Activated CD4-positive, alpha-beta T cell treated with anti-CD3 and anti-CD28 coated beads for 36 hours (primary cell): Measurements from ENCODE around the gene OR2B3. TPM values are rescaled to one million over a fixed set of nuclear protein-coding genes. Genes with fewer than 3 reads are reported as not detected.
"Not testable (repeated sequence)": the region's sequence is repeated elsewhere in the genome, so short reads cannot be mapped to it uniquely, and the experiment has no call there.

Source experiments
- ATAC-seq: fragments of 200-7000 bp; cut with Tn5 transposase; one replicate; pipeline ENCODE4 v1.10.0; 2021; ENCODE audit warnings: mild to moderate bottlenecking, moderate library complexity
- CTCF ChIA-PET: fragments of 350-600 bp; sonication (Branson Sonifier 250); formaldehyde crosslinking; loops from one replicate; lab custom pipeline; 2021; ENCODE audit warnings: antibody characterized with exemption; lab: Charles Lee
- POLR2A ChIA-PET: fragments of 350-600 bp; sonication (Branson Sonifier 250); formaldehyde crosslinking; loops from one replicate; lab custom pipeline; 2021; ENCODE audit warnings: antibody characterized with exemption, inconsistent platforms; lab: Charles Lee
- DNase-seq: peaks from one replicate; pipeline ENCODE4 v3.0.0-alpha.2; 2020
- H3K27ac Mint-ChIP-seq: one replicate; pipeline ENCODE4 v1.8.0; 2021; ENCODE audit warnings: mixed read lengths
- H3K27me3 Mint-ChIP-seq: one replicate; pipeline ENCODE4 v1.8.0; 2021; ENCODE audit warnings: mixed read lengths
- H3K36me3 Mint-ChIP-seq: one replicate; pipeline ENCODE4 v1.8.0; 2021; ENCODE audit warnings: low read depth, mixed read lengths
- H3K4me1 Mint-ChIP-seq: one replicate; pipeline ENCODE4 v1.8.0; 2021; ENCODE audit warnings: mixed read lengths
- H3K4me3 Mint-ChIP-seq: one replicate; pipeline ENCODE4 v1.8.0; 2021; ENCODE audit warnings: mild to moderate bottlenecking, moderate library complexity, mixed read lengths
- H3K9me3 Mint-ChIP-seq: one replicate; pipeline ENCODE4 v1.8.0; 2021; ENCODE audit warnings: low read depth, mixed read lengths
- intact Hi-C, 2 experiments: fragments of 100-400 bp; cut with DNase I in 1 of 2; cut with micrococcal nuclease in 1 of 2; formaldehyde crosslinking; loops; one replicate each; pipeline versions ENCODE4 v1.14.2 to v1.15.1; 2022 to 2024; cut with DNase I, micrococcal nuclease
- total RNA-seq, 2 experiments: library from RNA; stranded (reverse); gene quantifications; one replicate each; pipeline ENCODE4 v1.2.3, GENCODE V29; 2021

The OR2B3 gene, protein sequence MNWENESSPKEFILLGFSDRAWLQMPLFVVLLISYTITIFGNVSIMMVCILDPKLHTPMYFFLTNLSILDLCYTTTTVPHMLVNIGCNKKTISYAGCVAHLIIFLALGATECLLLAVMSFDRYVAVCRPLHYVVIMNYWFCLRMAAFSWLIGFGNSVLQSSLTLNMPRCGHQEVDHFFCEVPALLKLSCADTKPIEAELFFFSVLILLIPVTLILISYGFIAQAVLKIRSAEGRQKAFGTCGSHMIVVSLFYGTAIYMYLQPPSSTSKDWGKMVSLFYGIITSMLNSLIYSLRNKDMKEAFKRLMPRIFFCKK
- not detected for total RNA-seq

DNA sequence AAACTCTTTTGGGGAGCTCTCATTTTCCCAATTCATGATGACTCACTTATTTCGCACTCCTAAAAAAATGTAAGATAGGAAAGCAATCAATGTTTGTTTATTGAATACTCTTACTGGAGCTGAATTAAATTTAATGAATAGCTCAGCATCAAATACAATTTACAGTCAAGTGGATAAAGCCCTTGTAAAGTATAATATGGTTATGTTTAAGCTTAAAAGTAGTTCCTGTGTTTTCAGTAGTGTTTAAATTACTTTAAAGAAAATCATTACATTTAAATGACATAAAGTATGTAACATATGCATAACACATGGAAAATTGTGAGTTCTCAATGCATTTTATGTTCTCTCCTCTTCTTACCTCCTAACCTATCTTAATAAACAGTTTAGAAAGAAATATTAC lies at the start of gene OR2B3:
OR2B3 (minus strand) TSS at position 101 of the 400 bp plus-strand sequence; CDS start at position 36, 65 bp downstream.
- Mint-ChIP-seq H3K27ac (no peak within 1 kb of the TSS), H3K36me3 (no peaks in the 10 kb centered on the region), H3K4me1 (no peaks in the 10 kb centered on the region), H3K4me3 (no peak within 1 kb of the TSS), H3K27me3 (peaks cover 22% of the 10 kb centered on the region), H3K9me3 (no peaks in the 10 kb centered on the region)
- no peak for DNase-seq
- ATAC-seq, result no peak
- POLR2A ChIA-PET, result no interaction called here
- CTCF ChIA-PET, result no interaction called here
- intact Hi-C loops, result no loop called here

DNA sequence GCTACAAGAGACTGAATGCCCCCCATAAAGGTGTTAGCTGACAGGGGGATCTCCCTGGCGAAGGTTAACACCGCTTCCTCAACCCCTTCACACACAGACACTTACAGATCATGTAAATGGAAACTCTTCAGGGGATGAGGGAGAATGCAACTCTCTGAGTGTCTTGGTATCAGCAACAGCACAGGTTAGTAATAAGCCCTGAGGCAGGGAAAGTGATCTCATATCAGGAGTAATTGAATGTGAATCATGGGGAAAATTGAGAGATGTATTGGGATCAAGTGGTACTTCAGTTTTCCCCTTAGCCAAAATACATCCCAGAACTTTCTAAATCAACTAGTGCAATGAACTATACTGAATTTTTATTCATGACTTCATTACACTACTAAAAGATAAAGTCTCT lies 44.6 kb upstream of the OR2B3 start:
- no peak overlapping the region for H3K27ac Mint-ChIP-seq
- no peaks in the 10 kb centered on the region for H3K4me1 Mint-ChIP-seq
- ChIA-PET CTCF (no interaction called here), POLR2A (no interaction called here)
- no peak for ATAC-seq
- no peak overlapping the region for H3K4me3 Mint-ChIP-seq
- H3K36me3 Mint-ChIP-seq, result no peaks in the 10 kb centered on the region
- DNase-seq, result no peak
- no peaks in the 10 kb centered on the region for H3K9me3 Mint-ChIP-seq
- intact Hi-C loops, result no loop called here
- H3K27me3 Mint-ChIP-seq, result peaks cover 24% of the 10 kb centered on the region

DNA sequence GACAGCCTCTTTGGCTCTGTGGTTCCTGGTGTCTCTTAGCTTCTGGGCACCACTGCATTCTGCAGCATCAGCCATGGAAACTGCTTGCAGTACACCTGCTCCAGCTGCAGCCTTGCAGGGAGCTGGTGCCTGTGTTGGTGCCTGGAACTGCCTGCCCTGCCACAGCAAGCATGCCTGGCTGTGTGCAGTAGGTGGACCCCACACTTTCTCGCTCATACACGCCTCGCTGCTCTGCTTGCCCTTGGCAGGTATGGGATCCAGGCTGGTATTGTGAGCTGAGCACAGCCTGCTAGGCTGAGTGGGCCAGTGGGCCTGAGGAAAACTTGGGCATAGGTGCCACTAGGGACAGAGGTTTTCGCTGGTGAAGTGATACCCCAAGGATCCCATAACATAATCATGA lies 43.5 kb upstream of the OR2B3 start:
- intact Hi-C loops, result no loop called here
- Mint-ChIP-seq H3K36me3 (no peaks in the 10 kb centered on the region), H3K9me3 (no peaks in the 10 kb centered on the region), H3K4me3 (no peak overlapping the region), H3K27ac (no peak overlapping the region), H3K4me1 (no peaks in the 10 kb centered on the region), H3K27me3 (peaks cover 25% of the 10 kb centered on the region)
- ATAC-seq, result no peak
- ChIA-PET CTCF (no interaction called here), POLR2A (no interaction called here)
- no peak for DNase-seq

DNA sequence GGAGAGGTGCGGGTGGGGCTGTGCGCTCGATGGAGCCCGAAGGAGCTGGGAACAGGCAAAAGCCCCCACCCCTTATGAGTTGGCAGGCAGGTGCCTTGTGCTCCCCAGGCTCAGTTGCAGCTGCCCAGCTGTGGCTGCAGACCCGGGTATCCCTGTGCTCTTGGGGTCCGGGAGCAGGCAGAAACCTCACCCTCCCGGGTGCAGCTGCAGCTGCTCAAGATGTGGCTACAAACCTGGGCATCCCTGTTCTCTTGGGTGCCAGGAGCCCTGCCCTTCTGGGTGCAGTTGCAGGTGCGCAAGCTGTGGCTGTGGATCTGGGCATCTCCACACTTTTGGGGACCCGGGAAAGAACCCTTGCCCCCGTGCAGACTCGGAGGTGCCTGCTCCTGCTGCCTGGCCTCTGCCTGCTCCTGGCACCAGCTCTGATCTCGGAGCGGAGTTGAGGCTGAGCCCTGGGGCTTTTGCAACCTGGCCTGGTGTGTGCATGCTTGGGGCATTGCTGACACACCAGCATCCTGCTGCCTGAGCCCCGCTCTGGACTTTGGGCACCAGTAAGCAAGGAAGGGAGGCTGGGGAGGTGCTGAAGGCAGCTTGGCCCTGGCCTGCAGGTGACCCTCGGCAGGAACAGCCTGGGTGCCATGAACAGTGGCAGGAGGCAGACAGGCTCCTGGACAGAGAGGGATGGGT lies 42.4 kb upstream of the OR2B3 start:
- no peak for ATAC-seq

DNA sequence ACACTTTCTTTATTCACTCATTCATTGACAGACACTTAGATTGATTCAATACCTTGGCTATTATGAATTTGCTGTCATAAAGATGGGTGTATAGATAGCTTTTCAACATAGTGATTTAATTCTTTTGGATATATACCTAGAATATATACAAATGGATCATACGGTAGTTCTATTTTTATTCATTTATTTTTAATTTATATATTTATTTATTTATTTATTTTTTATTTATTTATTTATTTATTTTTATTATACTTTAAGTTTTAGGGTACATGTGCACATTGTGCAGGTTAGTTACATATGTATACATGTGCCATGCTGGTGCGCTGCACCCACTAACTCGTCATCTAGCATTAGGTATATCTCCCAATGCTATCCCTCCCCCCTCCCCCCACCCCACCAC lies 27.9 kb upstream of the OR2B3 start:
- H3K9me3 Mint-ChIP-seq, H3K4me3 Mint-ChIP-seq, H3K27ac Mint-ChIP-seq, H3K36me3 Mint-ChIP-seq, DNase-seq, CTCF ChIA-PET, ATAC-seq, POLR2A ChIA-PET, H3K4me1 Mint-ChIP-seq, intact Hi-C loops: not testable (repeated sequence)
- peaks cover 43% of the 10 kb centered on the region for H3K27me3 Mint-ChIP-seq

More for the DNA sequence above, 42.4 kb upstream of the OR2B3 start:
- intact Hi-C loops, result no loop called here
- no peak overlapping the region for H3K4me3 Mint-ChIP-seq
- CTCF ChIA-PET, result no interaction called here
- H3K36me3 Mint-ChIP-seq, result no peaks in the 10 kb centered on the region
- no peak overlapping the region for H3K27ac Mint-ChIP-seq
- peaks cover 21% of the 10 kb centered on the region for H3K27me3 Mint-ChIP-seq
- no peaks in the 10 kb centered on the region for H3K4me1 Mint-ChIP-seq
- H3K9me3 Mint-ChIP-seq, result no peaks in the 10 kb centered on the region
- POLR2A ChIA-PET, result interaction anchor here (0.6 kb wide), 1 partner anchor 504 kb away, joined by 3 read pairs; the partner anchor contains the start of gene GABBR1
- no peak for DNase-seq

DNA sequence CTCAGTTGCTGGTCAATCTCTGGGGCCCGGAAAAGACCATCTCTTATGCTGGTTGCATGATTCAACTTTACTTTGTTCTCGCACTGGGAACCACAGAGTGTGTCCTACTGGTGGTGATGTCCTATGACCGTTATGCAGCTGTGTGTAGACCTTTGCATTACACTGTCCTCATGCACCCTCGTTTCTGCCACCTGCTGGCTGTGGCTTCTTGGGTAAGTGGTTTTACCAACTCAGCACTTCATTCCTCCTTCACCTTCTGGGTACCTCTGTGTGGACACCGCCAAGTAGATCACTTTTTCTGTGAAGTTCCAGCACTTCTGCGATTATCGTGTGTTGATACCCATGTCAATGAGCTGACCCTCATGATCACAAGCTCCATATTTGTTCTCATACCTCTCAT lies 25.0 kb upstream of the OR2B3 start:
- ChIA-PET CTCF (interaction anchor here (2.1 kb wide), 1 partner anchor 13 kb away, joined by 5 read pairs; the partner anchor contains the start of gene OR2J1), POLR2A (no interaction called here)
- H3K9me3 Mint-ChIP-seq, result no peaks in the 10 kb centered on the region
- peaks cover 26% of the 10 kb centered on the region for H3K27me3 Mint-ChIP-seq
- no peaks in the 10 kb centered on the region for H3K4me1 Mint-ChIP-seq
- intact Hi-C loops, result no loop called here
- no peak for ATAC-seq
- H3K27ac Mint-ChIP-seq, result no peak overlapping the region
- H3K36me3 Mint-ChIP-seq, result no peaks in the 10 kb centered on the region
- peak; percentile 20 for DNase-seq
- H3K4me3 Mint-ChIP-seq, result no peak overlapping the region

DNA sequence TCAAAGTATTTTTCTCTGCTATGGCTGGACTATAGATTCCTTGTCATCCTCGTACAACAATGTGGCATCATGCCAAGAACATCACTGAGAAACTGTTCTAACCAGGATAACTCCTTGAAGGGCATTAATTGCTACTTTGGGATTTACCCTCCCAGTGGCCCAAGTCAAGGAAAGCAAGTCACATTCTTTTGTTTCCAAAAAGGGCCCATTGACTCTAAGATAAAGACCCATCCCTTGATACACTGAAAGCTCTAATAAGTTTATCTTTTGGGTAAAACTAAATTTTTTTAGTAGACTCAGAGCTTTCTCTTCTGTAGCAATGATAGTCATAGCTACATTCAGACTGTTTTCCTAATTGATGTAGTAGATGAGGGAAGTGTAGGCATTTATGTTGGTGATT lies 20.6 kb upstream of the OR2B3 start, which contains the start of gene OR2J3:
OR2J3 (plus strand) TSS at position 301 of the 400 bp plus-strand sequence. CDS start 3,833 bp downstream, outside the sequence.
- H3K27ac Mint-ChIP-seq, result no peak within 1 kb of the TSS
- intact Hi-C loops, result no loop called here
- no peaks in the 10 kb centered on the region for H3K36me3 Mint-ChIP-seq
- ChIA-PET CTCF (no interaction called here), POLR2A (no interaction called here)
- peaks cover 37% of the 10 kb centered on the region for H3K27me3 Mint-ChIP-seq
- no peak for DNase-seq
- ATAC-seq, result no peak
- no peaks in the 10 kb centered on the region for H3K4me1 Mint-ChIP-seq
- no peak within 1 kb of the TSS for H3K4me3 Mint-ChIP-seq
- H3K9me3 Mint-ChIP-seq, result no peaks in the 10 kb centered on the region

DNA sequence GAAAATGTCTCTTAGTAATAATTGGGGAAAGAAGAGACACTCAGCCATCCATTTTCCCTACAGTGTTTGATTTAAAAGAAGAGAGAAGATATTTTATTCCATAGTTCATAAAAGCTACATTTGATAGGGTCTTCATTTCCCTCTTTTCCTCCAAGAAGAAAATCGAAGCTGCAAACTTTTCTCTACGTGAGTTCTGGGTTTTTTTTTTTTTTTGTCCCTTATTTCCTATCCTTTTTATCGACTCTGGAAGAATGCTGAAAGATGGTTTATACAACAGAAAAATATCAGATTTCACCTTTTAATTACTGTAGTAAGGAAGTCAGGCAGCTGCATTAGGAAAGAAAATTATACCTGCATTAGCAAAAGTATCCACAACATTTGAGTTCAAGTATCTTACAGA lies 12.1 kb upstream of the OR2B3 start, which contains the start of gene OR2J1:
OR2J1 (plus strand) TSS at position 301 of the 400 bp plus-strand sequence. CDS start 1,453 bp downstream, outside the sequence.
- H3K36me3 Mint-ChIP-seq, result no peaks in the 10 kb centered on the region
- H3K9me3 Mint-ChIP-seq, result no peaks in the 10 kb centered on the region
- POLR2A ChIA-PET, result no interaction called here
- intact Hi-C loops, result no loop called here
- no peaks in the 10 kb centered on the region for H3K4me1 Mint-ChIP-seq
- no peak within 1 kb of the TSS for H3K4me3 Mint-ChIP-seq
- CTCF ChIA-PET, result interaction anchor here (2.3 kb wide), 1 partner anchor 12 kb away, joined by 5 read pairs; no protein-coding TSS in a partner anchor
- ATAC-seq (no peak), DNase-seq (no peak)
- H3K27ac Mint-ChIP-seq, result no peak within 1 kb of the TSS
- peaks cover 28% of the 10 kb centered on the region for H3K27me3 Mint-ChIP-seq

DNA sequence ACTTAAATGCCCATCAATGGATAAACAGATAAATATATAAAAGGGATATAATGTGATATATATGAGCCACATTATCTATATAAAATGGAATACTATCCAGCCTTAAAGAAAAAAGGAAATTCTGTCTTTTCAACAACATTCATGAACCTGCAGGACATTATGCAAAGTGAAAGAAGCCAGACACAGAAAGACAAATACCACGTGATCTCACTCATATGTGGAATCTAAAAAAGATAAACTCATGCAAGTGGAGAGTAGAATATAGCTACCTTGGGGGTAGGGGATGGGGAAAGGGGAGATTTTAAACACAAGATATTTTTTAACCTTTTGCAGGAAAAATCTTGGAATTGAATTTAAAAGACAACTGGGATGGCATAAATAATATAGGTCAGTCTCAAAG lies 10.7 kb upstream of the OR2B3 start:
- no peak for DNase-seq
- POLR2A ChIA-PET, result no interaction called here
- H3K4me3 Mint-ChIP-seq, result no peak overlapping the region
- ATAC-seq, result no peak
- H3K27ac Mint-ChIP-seq, result no peak overlapping the region
- no peaks in the 10 kb centered on the region for H3K4me1 Mint-ChIP-seq
- intact Hi-C loops, result no loop called here
- no peaks in the 10 kb centered on the region for H3K9me3 Mint-ChIP-seq
- H3K27me3 Mint-ChIP-seq, result peaks cover 21% of the 10 kb centered on the region
- CTCF ChIA-PET, result interaction anchor here (2.3 kb wide), 1 partner anchor 14 kb away, joined by 5 read pairs; no protein-coding TSS in a partner anchor
- no peaks in the 10 kb centered on the region for H3K36me3 Mint-ChIP-seq

DNA sequence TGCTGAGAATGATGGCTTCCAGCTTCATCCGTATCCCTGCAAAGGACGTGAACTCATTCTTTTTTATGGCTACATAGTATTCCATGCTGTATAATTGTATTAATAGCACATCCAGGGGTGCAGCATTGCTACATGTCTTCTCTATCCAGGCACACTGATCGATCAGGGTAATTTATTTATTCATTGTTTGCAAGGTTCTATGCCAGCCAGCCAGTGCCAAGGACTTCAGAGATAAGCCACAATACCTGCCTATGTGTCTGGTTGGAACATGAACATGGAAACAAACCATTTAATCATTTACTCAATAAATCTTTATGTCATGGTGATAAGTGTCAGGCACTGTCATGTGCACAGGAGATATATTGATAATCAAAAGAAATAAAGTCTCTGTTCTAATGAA lies 5.8 kb upstream of the OR2B3 start:
- Mint-ChIP-seq H3K36me3 (no peaks in the 10 kb centered on the region), H3K27me3 (peaks cover 18% of the 10 kb centered on the region)

DNA sequence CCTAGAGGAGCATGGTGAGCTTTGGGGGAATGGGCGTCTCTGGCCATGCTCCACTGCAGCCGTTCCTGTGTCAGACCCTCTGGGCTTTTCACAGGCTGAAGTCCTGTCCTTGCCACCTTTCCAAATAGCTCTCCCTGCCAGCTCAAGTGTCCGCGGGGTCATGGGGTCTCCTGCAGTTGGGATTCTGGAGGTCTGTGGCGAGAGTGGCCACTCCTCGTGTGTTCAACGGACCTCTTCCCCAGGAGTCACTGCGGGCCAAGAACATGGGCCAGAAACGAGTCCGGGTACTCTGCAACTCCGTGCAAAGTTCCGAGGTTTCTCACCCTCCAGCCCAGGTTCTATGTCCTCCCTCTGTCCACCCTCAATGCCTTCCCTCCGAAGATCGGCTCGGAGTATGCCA lies 4.7 kb downstream of the OR2B3 start:
- no peak overlapping the region for H3K27ac Mint-ChIP-seq

More for the DNA sequence above, 5.8 kb upstream of the OR2B3 start:
- Mint-ChIP-seq H3K27ac (no peak overlapping the region), H3K4me1 (no peaks in the 10 kb centered on the region), H3K4me3 (no peak overlapping the region), H3K9me3 (no peaks in the 10 kb centered on the region)
- no peak for ATAC-seq
- ChIA-PET POLR2A (no interaction called here), CTCF (no interaction called here)
- intact Hi-C loops, result no loop called here
- DNase-seq, result no peak

More for the DNA sequence above, 4.7 kb downstream of the OR2B3 start:
- DNase-seq (no peak), ATAC-seq (no peak)
- no peaks in the 10 kb centered on the region for H3K36me3 Mint-ChIP-seq
- POLR2A ChIA-PET, result no interaction called here
- H3K4me3 Mint-ChIP-seq, result no peak overlapping the region
- intact Hi-C loops, result no loop called here
- H3K9me3 Mint-ChIP-seq, result no peaks in the 10 kb centered on the region
- H3K27me3 Mint-ChIP-seq, result peaks cover 15% of the 10 kb centered on the region
- H3K4me1 Mint-ChIP-seq, result peaks cover 3% of the 10 kb centered on the region
- CTCF ChIA-PET, result interaction anchor here (0.7 kb wide), 1 partner anchor 504 kb away, joined by 3 read pairs; no protein-coding TSS in a partner anchor
